ENCODE data around the gene VAV3.

VAV3 gene

DNA sequence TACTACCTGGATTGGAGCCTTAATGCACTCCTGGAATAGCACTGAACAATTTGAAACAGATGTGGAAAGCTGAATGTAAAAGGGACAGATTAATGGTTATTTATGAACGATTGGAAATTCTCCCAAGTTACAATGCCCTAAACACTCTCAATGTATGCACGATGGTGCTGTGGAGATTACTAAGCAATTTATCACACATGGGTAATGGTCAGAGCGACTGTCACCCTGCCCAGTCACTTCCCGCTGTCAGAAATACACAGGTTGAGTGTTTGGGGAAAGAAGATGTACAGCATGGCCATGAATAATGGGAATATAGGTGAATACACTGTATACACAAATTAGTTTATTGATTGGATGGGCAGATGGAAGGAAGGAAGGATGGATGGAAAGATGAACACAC lies 342.4 kb downstream of the VAV3 start:
- no peak overlapping the region for H3K4me3 ChIP-seq (ENCODE audit: low read depth, low read length)
- no peak for DNase-seq
- no peaks in the 10 kb centered on the region for H3K36me3 ChIP-seq (replicated peaks)
- H3K27me3 ChIP-seq (replicated peaks): no peaks in the 10 kb centered on the region
- TF ChIP-seq, protein P1, sequence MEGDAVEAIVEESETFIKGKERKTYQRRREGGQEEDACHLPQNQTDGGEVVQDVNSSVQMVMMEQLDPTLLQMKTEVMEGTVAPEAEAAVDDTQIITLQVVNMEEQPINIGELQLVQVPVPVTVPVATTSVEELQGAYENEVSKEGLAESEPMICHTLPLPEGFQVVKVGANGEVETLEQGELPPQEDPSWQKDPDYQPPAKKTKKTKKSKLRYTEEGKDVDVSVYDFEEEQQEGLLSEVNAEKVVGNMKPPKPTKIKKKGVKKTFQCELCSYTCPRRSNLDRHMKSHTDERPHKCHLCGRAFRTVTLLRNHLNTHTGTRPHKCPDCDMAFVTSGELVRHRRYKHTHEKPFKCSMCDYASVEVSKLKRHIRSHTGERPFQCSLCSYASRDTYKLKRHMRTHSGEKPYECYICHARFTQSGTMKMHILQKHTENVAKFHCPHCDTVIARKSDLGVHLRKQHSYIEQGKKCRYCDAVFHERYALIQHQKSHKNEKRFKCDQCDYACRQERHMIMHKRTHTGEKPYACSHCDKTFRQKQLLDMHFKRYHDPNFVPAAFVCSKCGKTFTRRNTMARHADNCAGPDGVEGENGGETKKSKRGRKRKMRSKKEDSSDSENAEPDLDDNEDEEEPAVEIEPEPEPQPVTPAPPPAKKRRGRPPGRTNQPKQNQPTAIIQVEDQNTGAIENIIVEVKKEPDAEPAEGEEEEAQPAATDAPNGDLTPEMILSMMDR (IDR thresholded peaks at IDR 0.05; ENCODE audit: low read depth, low read length, missing control alignments): no peak
- H3K27ac ChIP-seq: no peak overlapping the region
- in situ Hi-C loops (cut with HindIII; ENCODE audit: low pct_ligation_motif_present, low sequenced_read_pairs): no loop called here

DNA sequence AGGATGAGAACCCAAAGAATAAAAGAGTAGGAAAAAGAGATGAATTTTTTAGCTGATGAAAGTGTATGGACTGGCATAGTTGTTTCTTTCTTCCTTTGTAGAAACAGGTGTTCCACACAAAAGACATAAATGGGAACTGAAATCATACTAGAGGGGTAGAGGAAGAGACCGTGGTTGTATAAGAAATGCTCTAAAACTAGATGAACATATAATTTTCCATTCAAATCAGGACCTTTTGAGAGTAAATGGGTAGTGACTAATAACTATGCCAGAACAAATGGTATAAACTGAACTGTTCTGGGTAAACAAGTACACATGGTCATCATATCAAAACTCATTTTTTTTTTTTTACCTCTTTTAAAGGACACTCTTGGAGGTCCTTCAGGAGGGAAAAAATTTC lies 344.2 kb downstream of the VAV3 start:
- Histone ChIP-seq H3K27ac (no peak overlapping the region), H3K36me3 (replicated peaks) (no peaks in the 10 kb centered on the region), H3K4me3 (ENCODE audit: low read depth, low read length) (no peak overlapping the region), H3K27me3 (replicated peaks) (no peaks in the 10 kb centered on the region)
- no peak for DNase-seq
- in situ Hi-C loops (cut with HindIII; ENCODE audit: low pct_ligation_motif_present, low sequenced_read_pairs): no loop called here
- TF ChIP-seq, protein P1 (IDR thresholded peaks at IDR 0.05; ENCODE audit: low read depth, low read length, missing control alignments): no peak

DNA sequence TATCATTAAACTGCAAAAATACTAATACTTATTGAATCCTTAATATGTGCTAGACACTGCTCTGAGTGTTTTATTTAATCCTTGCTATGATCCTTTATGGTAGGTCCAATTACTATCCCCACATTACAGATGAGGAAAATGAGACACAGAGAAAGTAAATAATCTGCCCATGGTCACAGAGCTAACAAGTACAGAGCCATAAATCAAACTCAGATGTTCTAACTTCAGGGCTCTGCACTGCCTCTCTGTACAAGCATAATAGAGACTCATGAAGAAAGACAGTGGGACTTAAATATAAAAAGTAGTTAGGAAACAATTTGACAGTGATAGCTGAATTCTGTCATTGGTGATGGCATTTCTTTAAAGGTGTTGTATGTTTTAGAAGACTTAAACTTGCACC lies 346.4 kb downstream of the VAV3 start:
- Histone ChIP-seq H3K4me3 (ENCODE audit: low read depth, low read length) (no peak overlapping the region), H3K27me3 (replicated peaks) (no peaks in the 10 kb centered on the region), H3K36me3 (replicated peaks) (no peaks in the 10 kb centered on the region), H3K27ac (no peak overlapping the region)
- DNase-seq: no peak
- in situ Hi-C loops (cut with HindIII; ENCODE audit: low pct_ligation_motif_present, low sequenced_read_pairs): no loop called here
- TF ChIP-seq, protein P1 (IDR thresholded peaks at IDR 0.05; ENCODE audit: low read depth, low read length, missing control alignments): no peak

DNA sequence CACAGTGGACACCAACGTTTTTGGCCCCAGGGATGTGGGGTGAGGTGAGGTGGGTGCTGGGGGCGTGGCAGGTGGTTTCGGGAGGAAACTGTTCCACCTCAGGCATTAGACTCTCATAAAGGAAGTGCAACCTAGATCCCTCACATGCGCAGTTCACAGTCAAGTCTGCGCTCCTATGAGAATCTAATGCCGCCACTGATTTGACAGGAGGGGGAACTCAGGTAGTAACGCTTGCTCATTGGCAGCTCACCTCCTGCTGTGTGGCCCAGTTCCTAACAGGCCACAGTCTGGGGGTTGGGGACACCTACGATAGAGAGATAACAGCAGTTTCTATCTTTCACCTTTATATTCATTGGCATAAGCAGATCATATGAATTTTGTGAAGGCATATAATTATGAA lies 347.1 kb downstream of the VAV3 start:
- H3K27ac ChIP-seq: no peak overlapping the region
- TF ChIP-seq, protein P1 (IDR thresholded peaks at IDR 0.05; ENCODE audit: low read depth, low read length, missing control alignments): no peak
- H3K36me3 ChIP-seq (replicated peaks): no peaks in the 10 kb centered on the region
- DNase-seq: no peak
- no peaks in the 10 kb centered on the region for H3K27me3 ChIP-seq (replicated peaks)
- in situ Hi-C loops (cut with HindIII; ENCODE audit: low pct_ligation_motif_present, low sequenced_read_pairs): no loop called here
- H3K4me3 ChIP-seq (ENCODE audit: low read depth, low read length): no peak overlapping the region

DNA sequence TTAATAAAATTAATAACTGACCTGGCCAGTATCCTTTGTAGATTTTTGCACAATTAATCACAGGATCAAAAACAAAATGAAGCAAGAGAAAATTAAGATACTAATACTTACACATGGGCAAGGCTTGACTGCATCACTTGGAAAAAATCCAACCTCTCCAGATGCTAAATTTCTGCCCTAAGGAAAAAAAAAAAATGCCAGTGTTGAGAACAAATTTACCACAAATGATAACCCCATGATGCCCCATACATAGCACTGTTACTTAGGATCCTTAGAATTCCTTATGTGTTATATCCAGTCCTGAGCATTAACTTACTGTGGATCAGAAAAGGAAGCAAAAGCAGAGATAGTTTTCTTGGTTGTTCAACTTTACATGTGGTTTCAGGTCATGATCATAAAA lies 347.5 kb downstream of the VAV3 start:
- no peaks in the 10 kb centered on the region for H3K27me3 ChIP-seq (replicated peaks)
- H3K27ac ChIP-seq: no peak overlapping the region
- DNase-seq: no peak
- TF ChIP-seq, protein P1 (IDR thresholded peaks at IDR 0.05; ENCODE audit: low read depth, low read length, missing control alignments): no peak
- no peaks in the 10 kb centered on the region for H3K36me3 ChIP-seq (replicated peaks)
- in situ Hi-C loops (cut with HindIII; ENCODE audit: low pct_ligation_motif_present, low sequenced_read_pairs): no loop called here
- H3K4me3 ChIP-seq (ENCODE audit: low read depth, low read length): no peak overlapping the region

DNA sequence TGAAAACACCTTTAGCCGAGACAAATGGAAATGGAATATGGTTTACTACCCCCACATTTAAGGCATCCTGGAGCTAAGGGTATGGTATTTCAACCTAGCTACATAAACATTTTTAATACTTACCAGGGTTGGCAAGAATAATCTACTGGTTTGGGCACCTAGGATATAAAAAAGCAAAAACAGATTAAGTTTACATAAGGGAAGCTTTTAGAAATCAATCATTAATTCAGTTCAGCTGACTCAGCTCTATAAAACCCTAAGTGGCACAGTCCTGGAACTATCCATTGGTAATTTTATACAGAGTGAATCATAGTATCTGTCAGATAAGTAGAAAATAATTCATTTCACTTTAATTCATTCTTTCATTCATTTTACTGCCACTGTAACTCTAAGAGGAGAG lies 355.2 kb downstream of the VAV3 start:
- in situ Hi-C loops (cut with HindIII; ENCODE audit: low pct_ligation_motif_present, low sequenced_read_pairs): no loop called here
- H3K36me3 ChIP-seq (replicated peaks): no peaks in the 10 kb centered on the region
- TF ChIP-seq, protein P1 (IDR thresholded peaks at IDR 0.05; ENCODE audit: low read depth, low read length, missing control alignments): no peak

More for the DNA sequence above, 355.2 kb downstream of the VAV3 start:
- DNase-seq: no peak
- Histone ChIP-seq H3K27me3 (replicated peaks) (no peaks in the 10 kb centered on the region), H3K27ac (no peak overlapping the region), H3K4me3 (ENCODE audit: low read depth, low read length) (no peak overlapping the region)
